Skin of body (tissue), 2 donors: ENCODE measurements around the gene KCNQ1OT1. TPM values are rescaled to one million over a fixed set of nuclear protein-coding genes. Genes with fewer than 3 reads are reported as not detected.

Experiments
- DNase-seq: peaks from one replicate; lab custom pipeline; 2025; lab: John Stamatoyannopoulos, UW
- total RNA-seq: library from RNA; depleted of rRNA; stranded (reverse); fragments of >200 nt; gene quantifications from one replicate; pipeline ENCODE4 v1.2.3, GENCODE V29; 2014

KCNQ1OT1 gene
- total RNA-seq, 1 donor from 2014 or later = 12.0 TPM

GRCh38 chr11:2688381-2689231 lies 11.2 kb downstream of the KCNQ1OT1 start:
- no peak for DNase-seq

- no peak for DNase-seq
Measured at GRCh38 chr11:2687782-2688191, 12.0 kb downstream of the KCNQ1OT1 start.

GRCh38 chr11:2687223-2687530 lies 12.6 kb downstream of the KCNQ1OT1 start:
- no peak for DNase-seq

DNA sequence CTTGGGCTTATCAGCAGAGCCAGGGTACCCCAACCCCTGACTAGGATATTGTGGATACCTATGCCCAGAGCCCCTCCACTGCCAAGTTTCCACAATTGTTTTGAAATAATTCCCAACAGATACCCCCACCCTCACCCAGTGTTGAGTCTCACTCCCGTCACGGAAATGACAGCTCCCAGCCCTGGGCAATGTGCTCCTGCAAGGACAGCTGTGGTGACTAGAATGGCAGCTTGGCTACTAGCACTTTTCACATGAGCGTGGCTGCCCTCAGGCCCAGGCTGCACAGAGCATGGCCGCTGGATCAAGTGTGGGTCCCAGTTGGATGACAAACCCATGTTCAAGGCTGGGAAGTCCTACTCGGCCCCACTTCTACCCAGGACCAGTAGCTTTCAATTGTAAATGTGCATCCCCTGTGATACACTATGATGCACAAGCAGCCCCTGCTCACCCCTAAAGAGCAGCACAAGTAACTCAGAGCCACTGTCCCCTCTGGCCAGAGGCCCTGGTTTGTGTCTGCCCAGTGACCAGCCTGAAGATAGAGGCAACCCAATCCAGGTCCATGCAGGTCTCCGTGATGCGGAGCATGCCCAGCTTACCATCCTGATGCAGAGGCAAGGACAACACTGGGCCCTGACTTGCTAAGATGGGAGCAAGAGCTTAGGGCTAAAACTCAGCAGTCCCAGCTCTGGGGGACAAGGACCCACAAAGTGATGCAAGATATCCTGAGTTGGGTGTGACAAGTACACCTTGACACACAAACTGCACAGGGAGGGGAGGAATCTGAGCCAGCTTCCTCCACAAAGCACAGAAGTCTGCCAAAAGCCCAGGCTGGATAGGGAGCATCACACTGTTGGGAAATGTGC lies 13.2 kb downstream of the KCNQ1OT1 start:
- DNase-seq = no peak

GRCh38 chr11:2685566-2686359 lies 14.0 kb downstream of the KCNQ1OT1 start:
- DNase-seq = no peak

DNA sequence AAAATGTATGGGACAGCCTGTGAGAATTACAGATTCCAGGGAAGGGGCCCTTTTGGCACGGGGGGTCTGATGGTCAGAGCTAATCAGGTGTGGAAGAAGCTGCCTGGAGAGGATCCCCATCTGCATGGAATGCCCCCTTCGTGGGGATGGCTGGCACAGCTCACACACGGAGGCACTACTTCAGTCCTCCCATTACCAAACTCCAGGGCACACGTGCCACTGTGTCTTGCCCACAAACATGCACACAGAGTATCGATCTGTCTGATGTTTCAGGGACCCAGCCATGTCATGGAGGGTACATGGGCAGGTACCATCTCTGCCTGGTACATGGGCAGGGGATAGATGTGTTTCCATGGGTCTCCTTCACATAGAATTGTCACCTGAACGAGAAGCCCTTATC lies 14.7 kb downstream of the KCNQ1OT1 start:
- DNase-seq = no peak

DNA sequence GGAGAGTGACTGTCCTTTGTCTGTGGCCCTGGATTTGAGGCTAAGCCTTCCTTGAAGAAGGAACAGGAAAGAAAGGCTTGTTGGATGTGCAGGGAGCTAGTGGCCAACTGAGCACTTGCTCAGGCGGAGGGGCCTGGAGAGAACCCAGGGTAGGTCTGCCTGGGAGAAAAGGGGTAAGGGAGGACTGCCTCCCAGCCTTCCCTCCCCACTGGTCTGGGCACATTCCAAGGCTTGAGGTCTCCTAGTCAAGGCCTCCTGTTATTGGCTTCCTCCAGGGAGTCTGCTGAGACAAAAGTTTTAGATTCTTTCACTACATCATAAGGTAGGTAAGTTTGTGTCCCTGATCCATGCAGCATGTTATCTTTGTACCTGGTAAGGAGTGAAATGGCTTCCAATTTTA lies 15.2 kb downstream of the KCNQ1OT1 start:
- no peak for DNase-seq

DNA sequence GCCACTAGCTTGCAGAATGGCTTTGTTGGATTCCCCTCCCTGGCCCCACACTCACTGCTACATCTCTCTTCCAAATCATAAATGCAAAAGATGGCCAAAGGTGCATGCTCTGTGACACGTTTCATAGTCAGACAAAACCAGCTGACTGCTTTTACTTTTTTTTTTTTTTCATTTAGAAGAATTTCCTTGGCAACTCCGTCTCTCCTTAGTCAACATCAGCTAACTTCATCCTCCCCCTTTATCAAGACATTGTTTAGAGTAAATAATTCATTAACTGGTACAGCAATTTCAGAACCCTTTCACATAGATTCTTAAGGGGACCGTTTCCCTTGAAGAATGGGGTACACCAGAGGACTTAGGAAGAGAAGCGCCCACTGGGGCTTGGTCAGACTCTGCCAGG lies 16.0 kb downstream of the KCNQ1OT1 start:
- DNase-seq = no peak

- no peak for DNase-seq
Measured at GRCh38 chr11:2681408-2682145, 18.2 kb downstream of the KCNQ1OT1 start.

DNA sequence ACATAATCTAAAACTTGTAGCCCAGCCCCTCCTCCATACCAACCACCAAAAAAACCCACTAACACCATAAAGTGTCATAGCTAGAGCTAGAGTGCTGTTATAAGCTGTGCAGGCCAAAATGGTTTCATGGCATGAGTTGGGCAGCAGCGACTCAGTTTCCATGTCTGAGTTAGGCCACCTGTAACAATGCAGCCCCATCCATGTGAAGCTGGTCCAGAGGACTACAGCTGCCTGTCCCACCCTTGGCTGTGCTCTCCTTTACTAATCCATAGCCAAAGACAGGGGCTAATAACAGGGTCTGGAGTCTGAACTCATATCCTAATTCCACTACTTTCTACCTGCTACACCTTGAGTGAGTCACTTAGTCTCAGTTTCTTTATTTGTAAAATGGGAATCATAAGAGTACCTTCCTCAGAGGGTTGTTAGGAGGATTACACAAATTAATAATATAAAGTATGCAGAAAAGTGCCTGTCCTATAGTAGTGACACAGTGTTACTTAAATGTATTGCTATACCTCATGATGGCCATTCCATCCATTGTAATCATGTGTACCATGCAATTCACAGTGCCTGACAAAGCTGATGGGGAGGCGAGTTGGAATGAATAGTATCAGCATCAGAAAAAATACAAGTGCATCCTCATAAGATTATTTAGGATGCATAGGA lies 20.6 kb downstream of the KCNQ1OT1 start:
- DNase-seq = no peak

- DNase-seq = no peak
Measured at GRCh38 chr11:2678396-2678795, 21.4 kb downstream of the KCNQ1OT1 start.

DNA sequence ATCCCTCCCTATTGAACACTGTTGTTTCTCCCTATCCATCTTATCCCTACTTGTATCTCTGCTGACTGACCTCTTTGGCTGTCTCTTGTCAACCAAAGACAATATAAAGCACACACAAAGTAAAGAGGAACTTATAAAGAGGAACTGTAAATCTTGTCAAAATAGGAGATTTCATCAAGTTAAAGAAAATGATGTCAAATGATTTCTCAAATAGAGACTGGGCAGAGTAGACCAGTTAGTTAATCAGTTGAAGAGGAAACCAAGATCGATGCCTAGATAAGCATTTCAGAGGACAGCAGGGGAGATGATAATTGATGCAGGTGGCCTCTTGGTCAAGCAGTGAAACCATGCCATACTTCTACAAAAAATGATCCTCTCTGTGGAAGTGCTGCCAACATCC lies 22.7 kb downstream of the KCNQ1OT1 start:
- no peak for DNase-seq

GRCh38 chr11:2675540-2675939 lies 24.3 kb downstream of the KCNQ1OT1 start:
- DNase-seq = no peak

DNA sequence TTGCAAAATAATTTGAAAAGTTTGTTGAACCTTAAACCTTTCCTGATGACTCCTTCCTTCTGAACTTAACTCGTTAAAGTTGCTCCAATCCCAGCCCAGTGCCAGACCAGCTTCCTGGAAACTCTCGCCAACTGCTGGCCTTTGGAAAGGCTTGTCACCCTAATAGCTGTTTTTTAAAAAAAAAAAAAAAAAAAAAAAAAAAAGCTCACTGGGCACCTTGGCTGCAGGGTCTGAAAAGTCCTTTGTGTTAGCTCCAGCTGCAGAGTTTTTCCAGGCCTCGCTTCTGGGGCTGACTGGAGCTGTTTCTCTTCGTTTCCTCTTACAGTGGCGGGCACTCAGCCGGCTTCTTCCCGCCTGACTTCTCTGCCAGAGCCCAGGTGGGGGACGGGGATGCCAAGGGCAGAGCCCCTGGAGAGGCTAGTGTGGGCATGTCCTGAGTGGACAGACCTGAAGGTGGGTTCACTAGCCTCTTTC lies 25.1 kb downstream of the KCNQ1OT1 start:
- DNase-seq = no peak

DNA sequence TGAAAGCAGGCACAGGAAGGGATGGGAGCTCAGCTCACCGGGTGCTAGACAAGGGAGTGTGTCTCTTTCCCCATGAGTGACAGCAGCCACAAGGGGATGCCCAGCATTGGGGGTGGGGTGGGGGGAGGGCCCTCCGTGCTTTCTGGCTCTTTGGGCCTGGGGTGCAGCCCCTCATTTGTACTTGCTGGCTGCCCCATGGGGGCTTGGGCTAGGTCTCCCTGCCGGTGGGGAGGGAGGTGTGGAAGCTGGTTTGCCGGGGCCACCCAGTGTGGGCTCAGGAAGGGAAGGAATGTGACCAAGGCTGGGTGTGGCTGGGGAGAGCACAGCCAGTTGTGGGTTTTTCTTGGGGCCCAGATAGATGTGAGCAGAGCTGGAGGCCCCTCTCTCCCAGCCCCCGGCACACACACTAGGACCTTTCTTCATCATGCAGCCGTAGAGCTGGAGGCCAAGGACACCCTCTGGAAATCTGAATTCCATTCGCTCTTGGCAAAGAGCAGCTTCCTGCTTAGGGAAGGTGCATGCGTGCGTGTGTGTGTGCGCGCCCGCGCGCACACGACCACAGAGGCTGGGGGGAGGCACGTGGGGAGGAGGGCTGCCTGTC lies 25.8 kb downstream of the KCNQ1OT1 start:
- no peak for DNase-seq

DNA sequence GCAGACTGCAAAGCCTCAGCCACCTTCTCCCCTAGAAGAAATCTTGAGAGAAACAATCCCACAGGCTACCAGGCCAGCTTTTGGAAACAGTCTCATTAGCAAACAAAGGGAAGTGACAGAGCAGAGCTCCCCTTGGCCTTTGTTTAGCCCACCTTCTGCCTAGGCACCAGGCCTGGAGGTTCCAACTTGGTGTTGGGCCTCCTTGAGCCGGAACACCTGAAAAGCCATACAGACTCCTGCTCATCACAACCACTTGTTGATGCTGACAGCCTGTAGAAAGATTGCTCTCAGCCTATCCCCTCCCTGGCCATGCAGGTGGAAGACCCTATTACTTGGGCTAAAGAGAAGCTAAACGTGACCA lies 26.6 kb downstream of the KCNQ1OT1 start:
- DNase-seq = no peak

DNA sequence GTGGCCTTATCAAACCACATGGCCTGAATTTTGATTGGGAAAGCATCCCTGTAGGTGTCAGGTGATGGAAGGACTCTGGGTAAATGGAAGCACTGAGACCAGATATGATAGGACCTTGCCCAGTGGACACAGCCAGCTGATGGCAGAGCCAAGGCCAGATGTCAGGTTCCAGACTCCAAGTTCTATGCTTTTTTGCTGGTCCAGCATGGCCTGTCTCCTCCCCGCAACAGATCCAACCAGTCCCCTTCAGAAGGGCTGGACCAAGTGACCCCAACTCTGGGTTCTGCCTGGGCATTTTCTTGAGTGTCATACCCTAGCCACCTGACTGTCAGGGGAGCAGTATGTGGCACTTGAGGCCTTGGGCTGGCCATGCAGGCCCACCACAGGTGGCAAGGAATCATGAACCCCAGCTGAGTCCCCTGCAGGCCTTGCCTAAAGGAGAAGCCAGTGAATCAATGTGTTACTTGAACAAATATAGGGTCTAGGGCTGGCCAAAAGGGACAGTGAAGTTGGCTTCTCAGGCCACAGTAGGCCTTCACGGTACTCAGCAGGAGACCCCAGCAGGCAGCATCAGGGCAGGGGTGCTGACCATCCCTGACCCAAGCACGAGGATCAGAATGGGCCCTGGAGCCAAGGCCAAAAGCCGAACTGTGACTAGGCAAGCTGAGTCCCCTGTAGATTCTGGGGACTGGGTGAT lies 27.1 kb downstream of the KCNQ1OT1 start:
- DNase-seq = no peak

DNA sequence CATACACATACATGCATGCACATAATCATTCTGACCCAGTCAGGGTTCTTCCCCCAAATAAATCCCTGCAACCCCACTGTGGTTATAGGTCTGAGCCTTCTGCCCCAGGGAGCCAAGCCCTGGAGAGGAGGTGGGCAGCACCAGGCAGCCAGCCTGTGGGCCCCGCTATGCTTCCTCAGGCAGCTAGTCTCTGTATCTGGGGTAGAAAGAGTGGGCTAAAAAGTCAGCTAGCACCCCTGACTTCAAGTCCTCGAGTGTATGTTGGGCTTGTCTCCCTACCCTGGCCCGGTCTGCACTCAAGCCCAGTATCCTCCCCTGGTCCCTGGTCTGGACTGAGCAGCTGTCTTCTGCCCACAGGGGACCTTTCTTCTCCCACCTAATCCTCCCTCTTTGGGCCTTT lies 28.0 kb downstream of the KCNQ1OT1 start:
- DNase-seq = no peak

GRCh38 chr11:2670541-2671100 lies 29.2 kb downstream of the KCNQ1OT1 start:
- no peak for DNase-seq
